IPS-20b (cell line): ENCODE results near the gene R3HDM2.
"Not testable (repeated sequence)": the region's sequence is repeated elsewhere in the genome, so short reads cannot be mapped to it uniquely, and the experiment has no call there.

Source experiments
- H3K27ac ChIP-seq: one replicate; pipeline ENCODE4 v1.5.1; 2013; ENCODE audit warnings: low read length
- H3K27me3 ChIP-seq: 2 replicates; pipeline ENCODE4 v1.6.1; 2013; ENCODE audit warnings: mild to moderate bottlenecking, low read length, inconsistent platforms; ENCODE audit not compliant: insufficient read depth
- H3K36me3 ChIP-seq: 2 replicates; pipeline ENCODE4 v1.6.1; 2013; ENCODE audit warnings: low read depth, mild to moderate bottlenecking, inconsistent platforms, low read length, moderate library complexity; ENCODE audit not compliant: insufficient read depth
- H3K4me1 ChIP-seq: 2 replicates; pipeline ENCODE4 v1.6.1; 2013; ENCODE audit warnings: mild to moderate bottlenecking, control low read depth, inconsistent platforms, low read length, moderate library complexity; ENCODE audit not compliant: insufficient read depth
- H3K4me3 ChIP-seq: 2 replicates; pipeline ENCODE4 v1.5.1; 2013; ENCODE audit warnings: mild to moderate bottlenecking, low read length, inconsistent platforms
- H3K9ac ChIP-seq: 2 replicates; pipeline ENCODE4 v1.6.1; 2013; ENCODE audit warnings: low read depth, mild to moderate bottlenecking, inconsistent platforms, low read length, moderate library complexity
- H3K9me3 ChIP-seq: 2 replicates; pipeline ENCODE4 v1.6.1; 2013; ENCODE audit warnings: mild to moderate bottlenecking, low read depth, low read length, inconsistent platforms; ENCODE audit not compliant: insufficient read depth

R3HDM2 gene

GRCh38 chr12:57329219-57329618 is 101.6 kb downstream of the R3HDM2 start:
- no peaks in the 10 kb centered on the region for H3K4me1 ChIP-seq
- no peaks in the 10 kb centered on the region for H3K27me3 ChIP-seq
- H3K4me3 ChIP-seq, result no peak overlapping the region
- no peak overlapping the region for H3K27ac ChIP-seq
- no peak overlapping the region for H3K9ac ChIP-seq
- H3K36me3 ChIP-seq, result no peaks in the 10 kb centered on the region
- H3K9me3 ChIP-seq, result no peaks in the 10 kb centered on the region

- Histone ChIP-seq H3K4me3 (no peak overlapping the region), H3K4me1 (no peaks in the 10 kb centered on the region), H3K36me3 (no peaks in the 10 kb centered on the region), H3K9ac (no peak overlapping the region), H3K27me3 (no peaks in the 10 kb centered on the region), H3K9me3 (no peaks in the 10 kb centered on the region), H3K27ac (no peak overlapping the region)
Measured at GRCh38 chr12:57325395-57325794, 105.4 kb downstream of the R3HDM2 start.

- H3K4me3 ChIP-seq, result no peak overlapping the region
Measured at GRCh38 chr12:57323416-57323815, 107.4 kb downstream of the R3HDM2 start.

GRCh38 chr12:57320639-57321038 is 110.2 kb downstream of the R3HDM2 start:
- no peak overlapping the region for H3K27ac ChIP-seq

More at GRCh38 chr12:57323416-57323815, 107.4 kb downstream of the R3HDM2 start:
- Histone ChIP-seq H3K36me3 (no peaks in the 10 kb centered on the region), H3K27ac (no peak overlapping the region), H3K9ac (no peak overlapping the region), H3K27me3 (no peaks in the 10 kb centered on the region), H3K9me3 (no peaks in the 10 kb centered on the region), H3K4me1 (no peaks in the 10 kb centered on the region)

GRCh38 chr12:57319678-57320469 is 111.0 kb downstream of the R3HDM2 start:
- Histone ChIP-seq H3K27me3 (no peaks in the 10 kb centered on the region), H3K4me1 (no peaks in the 10 kb centered on the region), H3K4me3 (no peak overlapping the region), H3K27ac (no peak overlapping the region), H3K36me3 (no peaks in the 10 kb centered on the region), H3K9ac (no peak overlapping the region), H3K9me3 (no peaks in the 10 kb centered on the region)

More at GRCh38 chr12:57320639-57321038, 110.2 kb downstream of the R3HDM2 start:
- Histone ChIP-seq H3K9ac (no peak overlapping the region), H3K27me3 (no peaks in the 10 kb centered on the region), H3K9me3 (no peaks in the 10 kb centered on the region), H3K36me3 (no peaks in the 10 kb centered on the region), H3K4me3 (no peak overlapping the region), H3K4me1 (no peaks in the 10 kb centered on the region)

- no peaks in the 10 kb centered on the region for H3K9me3 ChIP-seq
- H3K4me1 ChIP-seq, result no peaks in the 10 kb centered on the region
- no peak overlapping the region for H3K9ac ChIP-seq
- H3K4me3 ChIP-seq, result no peak overlapping the region
- no peak overlapping the region for H3K27ac ChIP-seq
- no peaks in the 10 kb centered on the region for H3K27me3 ChIP-seq
- no peaks in the 10 kb centered on the region for H3K36me3 ChIP-seq
Measured at GRCh38 chr12:57315681-57316080, 115.2 kb downstream of the R3HDM2 start.

GRCh38 chr12:57312287-57312686 is 118.6 kb downstream of the R3HDM2 start:
- H3K9ac ChIP-seq, result not testable (repeated sequence)

GRCh38 chr12:57309420-57309819 is 121.4 kb downstream of the R3HDM2 start:
- Histone ChIP-seq H3K36me3 (peaks cover 5% of the 10 kb centered on the region), H3K4me3 (no peak overlapping the region), H3K9ac (no peak overlapping the region), H3K9me3 (no peaks in the 10 kb centered on the region), H3K4me1 (no peaks in the 10 kb centered on the region), H3K27ac (no peak overlapping the region), H3K27me3 (no peaks in the 10 kb centered on the region)

More at GRCh38 chr12:57312287-57312686, 118.6 kb downstream of the R3HDM2 start:
- H3K27ac ChIP-seq, H3K4me1 ChIP-seq, H3K9me3 ChIP-seq, H3K4me3 ChIP-seq, H3K27me3 ChIP-seq, H3K36me3 ChIP-seq: not testable (repeated sequence)

GRCh38 chr12:57300961-57301584 is 129.8 kb downstream of the R3HDM2 start:
- peaks cover 4% of the 10 kb centered on the region; the same call in 1 of the 2 replicates for H3K4me1 ChIP-seq
- H3K9me3 ChIP-seq, result no peaks in the 10 kb centered on the region
- H3K9ac ChIP-seq, result no peak overlapping the region
- H3K36me3 ChIP-seq, result peaks cover 30% of the 10 kb centered on the region
- no peaks in the 10 kb centered on the region for H3K27me3 ChIP-seq
- H3K4me3 ChIP-seq, result no peak overlapping the region
- H3K27ac ChIP-seq, result no peak overlapping the region

GRCh38 chr12:57299514-57300016 is 131.3 kb downstream of the R3HDM2 start:
- H3K4me3 ChIP-seq, result no peak overlapping the region
- H3K9ac ChIP-seq, result 0 out of 2 replicates have a peak overlapping the region, but pooled peaks have one; percentile 22
- H3K4me1 ChIP-seq, result peaks cover 4% of the 10 kb centered on the region; the same call in 1 of the 2 replicates
- no peak overlapping the region for H3K27ac ChIP-seq
- H3K36me3 ChIP-seq, result peaks cover 39% of the 10 kb centered on the region
- no peaks in the 10 kb centered on the region for H3K9me3 ChIP-seq
- H3K27me3 ChIP-seq, result no peaks in the 10 kb centered on the region

- H3K27me3 ChIP-seq, result no peaks in the 10 kb centered on the region
- no peak overlapping the region for H3K4me3 ChIP-seq
- H3K9me3 ChIP-seq, result no peaks in the 10 kb centered on the region
- no peak overlapping the region for H3K27ac ChIP-seq
- peaks cover 44% of the 10 kb centered on the region for H3K36me3 ChIP-seq
- H3K4me1 ChIP-seq, result peaks cover 4% of the 10 kb centered on the region; the same call in 1 of the 2 replicates
- H3K9ac ChIP-seq, result no peak overlapping the region
Measured at GRCh38 chr12:57296291-57296690, 134.6 kb downstream of the R3HDM2 start.

GRCh38 chr12:57282073-57282472 is 148.8 kb downstream of the R3HDM2 start:
- not testable (repeated sequence) for H3K4me1 ChIP-seq, H3K9ac ChIP-seq, H3K4me3 ChIP-seq, H3K27ac ChIP-seq, H3K27me3 ChIP-seq, H3K9me3 ChIP-seq
- peaks cover 33% of the 10 kb centered on the region for H3K36me3 ChIP-seq
